ENCODE data around the gene BPGM. TPM values are rescaled to one million over a fixed set of nuclear protein-coding genes. Genes with fewer than 3 reads are reported as not detected.

BPGM gene
- total RNA-seq, 1 donor from 2014 or later, result 13.3 TPM

GRCh38 chr7:134704827-134705226, 58.2 kb downstream of the BPGM start:
- no peak overlapping the region for H3K4me3 Mint-ChIP-seq

GRCh38 chr7:134705716-134706115, 59.1 kb downstream of the BPGM start:
- no peak overlapping the region for H3K27ac Mint-ChIP-seq
- H3K9me3 Mint-ChIP-seq, result no peaks in the 10 kb centered on the region
- DNase-seq (ENCODE audit: low spot score in 2 of 2, unreplicated experiment in 2 of 2), result no peak
- peaks cover 13% of the 10 kb centered on the region for H3K4me1 Mint-ChIP-seq
- no peak for TF ChIP-seq CTCF (IDR thresholded peaks at IDR 0.05; ENCODE audit: unreplicated experiment)
- no peaks in the 10 kb centered on the region for H3K36me3 Mint-ChIP-seq
- no peak overlapping the region for H3K4me3 Mint-ChIP-seq
- H3K27me3 Mint-ChIP-seq (ENCODE audit: low read depth), result no peaks in the 10 kb centered on the region

More at GRCh38 chr7:134704827-134705226, 58.2 kb downstream of the BPGM start:
- Mint-ChIP-seq H3K27ac (no peak overlapping the region), H3K36me3 (no peaks in the 10 kb centered on the region), H3K27me3 (ENCODE audit: low read depth) (no peaks in the 10 kb centered on the region), H3K9me3 (no peaks in the 10 kb centered on the region), H3K4me1 (peaks cover 11% of the 10 kb centered on the region)
- no peak for DNase-seq (ENCODE audit: low spot score in 2 of 2, unreplicated experiment in 2 of 2)
- TF ChIP-seq CTCF (IDR thresholded peaks at IDR 0.05; ENCODE audit: unreplicated experiment), result no peak

- DNase-seq (ENCODE audit: low spot score in 2 of 2, unreplicated experiment in 2 of 2), result no peak
- H3K36me3 Mint-ChIP-seq, result no peaks in the 10 kb centered on the region
- H3K4me3 Mint-ChIP-seq, result no peak overlapping the region
- H3K27me3 Mint-ChIP-seq (ENCODE audit: low read depth), result no peaks in the 10 kb centered on the region
- TF ChIP-seq CTCF (IDR thresholded peaks at IDR 0.05; ENCODE audit: unreplicated experiment), result no peak
- no peak overlapping the region for H3K27ac Mint-ChIP-seq
- peaks cover 21% of the 10 kb centered on the region for H3K4me1 Mint-ChIP-seq
- H3K9me3 Mint-ChIP-seq, result no peaks in the 10 kb centered on the region
Observed at GRCh38 chr7:134706468-134706867, 59.8 kb downstream of the BPGM start.

- no peaks in the 10 kb centered on the region for H3K36me3 Mint-ChIP-seq
- no peaks in the 10 kb centered on the region for H3K27me3 Mint-ChIP-seq (ENCODE audit: low read depth)
- no peak overlapping the region for H3K27ac Mint-ChIP-seq
- no peak for DNase-seq (ENCODE audit: low spot score in 2 of 2, unreplicated experiment in 2 of 2)
- no peaks in the 10 kb centered on the region for H3K9me3 Mint-ChIP-seq
- no peak for TF ChIP-seq CTCF (IDR thresholded peaks at IDR 0.05; ENCODE audit: unreplicated experiment)
- no peak overlapping the region for H3K4me3 Mint-ChIP-seq
- H3K4me1 Mint-ChIP-seq, result peaks cover 31% of the 10 kb centered on the region
Observed at GRCh38 chr7:134707663-134708378, 61.2 kb downstream of the BPGM start.

- H3K9me3 Mint-ChIP-seq, result no peaks in the 10 kb centered on the region
- no peak for DNase-seq (ENCODE audit: low spot score in 2 of 2, unreplicated experiment in 2 of 2)
- no peak overlapping the region for H3K4me3 Mint-ChIP-seq
- H3K27me3 Mint-ChIP-seq (ENCODE audit: low read depth), result no peaks in the 10 kb centered on the region
- H3K36me3 Mint-ChIP-seq, result no peaks in the 10 kb centered on the region
- H3K4me1 Mint-ChIP-seq, result peaks cover 28% of the 10 kb centered on the region
- TF ChIP-seq CTCF (IDR thresholded peaks at IDR 0.05; ENCODE audit: unreplicated experiment), result no peak
- H3K27ac Mint-ChIP-seq, result no peak overlapping the region
Observed at GRCh38 chr7:134708692-134709091, 62.0 kb downstream of the BPGM start.
